Fibroblast of villous mesenchyme (primary cell): ENCODE data around the gene FGF22. TPM values are rescaled to one million over a fixed set of nuclear protein-coding genes. Genes with fewer than 3 reads are reported as not detected.
"Not testable (repeated sequence)": the region's sequence is repeated elsewhere in the genome, so short reads cannot be mapped to it uniquely, and the experiment has no call there.

Experiments
- DNase-seq: peaks from one replicate; pipeline ENCODE4 v3.0.0-alpha.2; 2010; ENCODE audit warnings: low read depth
- H3K4me3 ChIP-seq: 2 replicates; pipeline ENCODE4 v1.5.1; 2011; ENCODE audit warnings: low read depth, mild to moderate bottlenecking, low read length
- total RNA-seq: library from RNA; depleted of rRNA; stranded (reverse); fragments of >200 nt; gene quantifications from 2 replicates; pipeline ENCODE4 v1.2.3, GENCODE V29; 2012
- TF ChIP-seq, protein P1 (sequence below): IDR thresholded peaks from 2 replicates; pipeline ENCODE4 v1.5.1; 2012; ENCODE audit warnings: low read depth, mild to moderate bottlenecking, low read length; ENCODE audit not compliant: insufficient read depth

FGF22 gene
- total RNA-seq, 1 donor: not detected

DNA sequence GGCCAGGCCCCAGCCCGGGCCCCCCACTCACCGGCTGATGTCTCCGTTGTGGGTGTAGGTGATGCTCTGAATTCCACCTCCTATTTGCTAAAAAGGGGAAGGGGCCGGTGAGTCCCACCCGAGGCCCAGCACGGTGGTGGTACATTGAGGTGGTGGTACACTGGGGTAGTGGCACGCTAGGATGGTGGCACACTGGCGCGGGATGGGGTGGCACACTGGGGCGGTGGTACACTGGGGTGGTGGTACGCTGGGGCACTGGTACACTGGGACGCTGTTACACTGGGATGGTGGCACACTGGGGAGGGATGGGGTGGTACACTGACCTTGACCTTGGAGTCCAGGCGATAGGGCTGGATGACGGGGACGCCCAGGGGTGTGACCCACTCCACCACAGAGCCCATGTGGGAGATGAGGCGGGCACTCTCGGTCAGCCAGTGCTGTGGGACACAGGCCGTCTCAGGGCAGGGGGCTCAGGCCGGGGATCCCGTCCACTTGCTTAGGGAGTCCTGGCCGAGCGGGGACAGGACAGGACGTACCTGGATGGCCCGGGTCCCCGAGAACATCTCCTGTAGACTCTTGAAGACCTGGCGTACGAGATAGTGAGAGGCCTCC is 20.9 kb upstream of the FGF22 start:
- TF ChIP-seq, protein P1, sequence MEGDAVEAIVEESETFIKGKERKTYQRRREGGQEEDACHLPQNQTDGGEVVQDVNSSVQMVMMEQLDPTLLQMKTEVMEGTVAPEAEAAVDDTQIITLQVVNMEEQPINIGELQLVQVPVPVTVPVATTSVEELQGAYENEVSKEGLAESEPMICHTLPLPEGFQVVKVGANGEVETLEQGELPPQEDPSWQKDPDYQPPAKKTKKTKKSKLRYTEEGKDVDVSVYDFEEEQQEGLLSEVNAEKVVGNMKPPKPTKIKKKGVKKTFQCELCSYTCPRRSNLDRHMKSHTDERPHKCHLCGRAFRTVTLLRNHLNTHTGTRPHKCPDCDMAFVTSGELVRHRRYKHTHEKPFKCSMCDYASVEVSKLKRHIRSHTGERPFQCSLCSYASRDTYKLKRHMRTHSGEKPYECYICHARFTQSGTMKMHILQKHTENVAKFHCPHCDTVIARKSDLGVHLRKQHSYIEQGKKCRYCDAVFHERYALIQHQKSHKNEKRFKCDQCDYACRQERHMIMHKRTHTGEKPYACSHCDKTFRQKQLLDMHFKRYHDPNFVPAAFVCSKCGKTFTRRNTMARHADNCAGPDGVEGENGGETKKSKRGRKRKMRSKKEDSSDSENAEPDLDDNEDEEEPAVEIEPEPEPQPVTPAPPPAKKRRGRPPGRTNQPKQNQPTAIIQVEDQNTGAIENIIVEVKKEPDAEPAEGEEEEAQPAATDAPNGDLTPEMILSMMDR: no peak
- no peak for DNase-seq
- no peak overlapping the region for H3K4me3 ChIP-seq

DNA sequence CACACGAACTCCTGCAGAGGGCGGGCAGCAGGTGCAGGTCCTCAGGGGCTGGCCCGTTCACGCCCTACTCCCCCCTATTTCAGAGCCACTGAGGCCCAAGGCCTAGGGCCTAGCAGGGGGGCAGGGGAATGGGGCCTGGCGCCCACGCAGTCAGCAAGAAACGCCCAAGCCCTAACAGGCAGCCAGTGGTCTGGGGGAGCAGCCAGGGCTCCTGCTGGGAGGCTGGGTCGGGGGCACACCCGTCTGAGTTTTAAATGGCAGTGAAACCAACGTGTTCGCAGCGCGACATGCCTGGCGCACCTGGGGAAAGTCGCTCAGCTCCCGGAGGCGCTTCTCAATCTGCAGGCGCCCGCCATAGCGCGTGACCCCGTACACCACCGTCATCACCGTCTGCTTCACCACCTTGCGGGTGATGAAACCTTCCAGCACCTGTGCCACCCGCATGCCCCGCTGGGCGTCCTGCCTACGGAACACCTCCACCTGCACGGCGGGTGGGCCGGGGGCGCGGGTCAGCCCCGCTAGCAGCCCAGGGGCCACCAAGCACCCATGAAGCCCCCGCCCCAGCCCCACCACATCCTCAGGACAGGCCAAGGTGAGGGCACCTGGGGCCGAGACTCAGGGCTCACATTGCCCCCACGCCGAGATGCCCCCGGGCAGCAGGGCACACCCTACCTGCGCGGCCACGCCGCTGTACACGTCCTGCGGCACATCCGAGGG is 20.2 kb upstream of the FGF22 start:
- no peak overlapping the region for H3K4me3 ChIP-seq
- TF ChIP-seq, protein P1: no peak
- DNase-seq: no peak

DNA sequence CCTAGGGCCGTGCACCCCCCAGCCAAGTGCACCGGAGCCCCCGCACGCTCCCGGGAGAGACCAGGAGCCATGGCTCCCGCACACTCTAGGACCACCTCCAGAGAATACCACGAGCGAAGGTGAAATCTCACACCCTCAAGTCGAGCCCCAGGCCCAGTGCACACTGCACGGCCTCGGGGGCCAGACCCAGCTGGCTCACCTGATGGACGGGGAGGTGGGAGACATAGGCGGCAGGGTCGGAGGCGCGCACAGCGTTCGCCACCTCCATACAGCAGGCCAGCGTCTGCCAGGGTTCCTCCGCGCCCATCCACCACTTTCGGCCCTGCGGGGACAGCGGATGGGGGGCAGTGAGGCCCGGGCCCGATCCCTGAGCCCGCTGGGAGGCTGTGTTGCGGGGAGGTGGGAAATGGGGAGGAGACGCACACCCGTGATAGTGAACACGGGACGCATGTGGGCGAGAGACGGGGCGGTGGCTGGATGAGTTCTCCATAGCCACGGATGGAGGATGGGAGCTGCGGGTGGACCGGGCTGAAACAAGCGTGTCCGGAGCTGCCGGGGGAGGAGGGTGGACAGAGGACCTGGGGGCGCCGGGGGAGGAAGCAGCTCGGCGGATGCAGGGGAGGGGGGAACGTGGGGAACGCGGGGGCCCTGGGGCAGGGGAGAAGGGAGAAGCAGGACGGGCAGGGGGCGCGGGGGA is 19.4 kb upstream of the FGF22 start:
- TF ChIP-seq, protein P1: no peak
- no peak overlapping the region for H3K4me3 ChIP-seq
- no peak for DNase-seq

DNA sequence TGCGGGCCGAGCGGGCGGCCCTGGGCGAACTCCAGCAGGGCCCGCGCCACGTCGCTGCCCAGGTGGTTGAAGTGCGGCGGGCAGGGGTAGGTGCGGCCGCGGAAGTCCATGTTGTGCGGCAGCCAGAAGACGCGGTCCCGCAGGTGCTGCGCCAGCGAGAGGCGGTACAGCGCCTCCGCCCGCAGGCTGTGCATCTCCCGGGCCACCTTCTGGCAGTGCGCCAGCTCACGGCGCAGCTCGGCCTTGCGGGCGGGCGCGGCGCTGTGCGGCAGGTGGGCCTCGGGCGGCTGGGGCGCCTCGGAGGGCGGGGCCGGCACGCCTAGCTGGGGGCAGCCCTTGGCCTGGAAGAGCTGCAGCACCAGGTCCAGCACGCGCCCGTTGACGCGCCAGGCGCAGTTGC is 18.5 kb upstream of the FGF22 start:
- H3K4me3 ChIP-seq, DNase-seq: not testable (repeated sequence)

DNA sequence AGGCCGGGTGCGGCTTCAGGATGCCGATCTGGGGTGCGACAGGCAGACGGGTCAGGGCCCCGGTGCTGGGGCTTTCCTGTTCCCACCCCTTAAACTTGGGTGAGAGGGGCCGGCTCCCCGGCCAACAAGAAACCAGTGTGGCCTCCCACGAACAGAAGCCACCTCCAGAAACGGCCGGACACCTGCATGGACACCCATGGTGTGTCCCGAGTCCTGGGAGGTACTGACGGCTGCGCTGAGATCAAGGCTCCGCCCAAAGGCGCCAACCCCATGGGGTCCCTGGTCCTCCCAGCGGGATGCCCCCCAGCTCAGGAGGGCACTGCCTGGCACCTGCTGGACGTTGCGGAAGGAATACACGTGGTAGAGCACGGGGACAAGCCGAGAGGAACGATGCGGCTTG is 17.9 kb upstream of the FGF22 start:
- TF ChIP-seq, protein P1: no peak
- H3K4me3 ChIP-seq: no peak overlapping the region

DNA sequence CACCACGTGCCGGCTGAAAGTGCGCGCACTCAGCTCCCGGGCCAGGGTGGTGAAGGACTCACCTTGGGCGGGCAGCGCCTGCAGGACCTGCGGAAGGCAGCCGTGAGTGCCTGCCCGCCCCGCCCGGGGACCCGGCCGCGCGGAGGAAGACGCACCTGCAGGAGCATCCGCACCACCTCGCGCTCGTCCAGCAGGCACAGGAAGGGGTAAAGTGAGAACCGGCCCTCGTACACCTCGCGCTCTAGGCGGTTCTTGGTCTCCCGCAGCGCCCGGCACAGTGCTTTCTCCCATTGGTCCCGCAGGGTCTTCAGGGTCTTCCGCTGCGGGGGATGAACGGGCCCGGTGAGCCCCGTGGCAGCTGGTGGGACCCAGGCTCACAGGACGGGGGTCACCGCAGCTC is 17.0 kb upstream of the FGF22 start:
- TF ChIP-seq, protein P1: no peak
- DNase-seq: no peak

More for the DNA sequence above, 17.9 kb upstream of the FGF22 start:
- DNase-seq: no peak

DNA sequence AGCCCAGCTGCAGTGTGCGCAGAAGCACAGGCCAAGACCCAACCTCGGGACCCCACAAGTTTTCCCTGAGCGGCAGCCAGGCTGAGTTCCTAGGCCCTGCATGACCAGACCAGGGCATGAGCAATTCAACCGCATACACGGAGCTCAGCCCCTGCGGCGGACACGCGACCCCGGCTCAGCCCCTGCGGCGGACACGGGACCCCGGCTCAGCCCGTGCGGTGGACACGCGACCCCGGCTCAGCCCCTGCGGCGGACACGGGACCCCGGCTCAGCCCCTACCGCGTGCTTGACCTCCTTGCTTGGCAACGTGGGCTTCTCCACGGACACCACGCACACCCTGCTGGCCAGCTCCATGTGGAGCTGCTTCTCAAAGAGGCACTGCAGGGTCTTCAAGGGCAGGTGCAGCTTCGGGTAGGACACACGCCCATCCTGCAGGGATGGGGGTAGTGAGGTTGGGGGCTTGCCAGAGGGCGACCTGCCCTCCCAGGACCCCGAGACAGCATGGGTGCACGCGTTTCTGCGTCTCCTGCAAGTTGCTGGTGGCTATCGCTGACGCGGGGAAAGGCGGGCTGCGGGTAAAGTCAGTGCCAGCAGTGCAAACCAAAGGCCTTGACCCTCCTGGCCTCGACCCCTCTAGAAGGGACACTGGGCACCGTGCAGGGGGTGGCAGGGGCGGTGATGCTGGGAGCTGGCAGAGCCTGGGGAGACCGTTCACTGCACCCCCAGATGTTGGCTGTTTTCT is 16.3 kb upstream of the FGF22 start:
- H3K4me3 ChIP-seq: no peak overlapping the region
- no peak for DNase-seq
- TF ChIP-seq, protein P1: no peak

More for the DNA sequence above, 17.0 kb upstream of the FGF22 start:
- H3K4me3 ChIP-seq: no peak overlapping the region
